SU-DHL-6 (cell line): Measurements from ENCODE around the gene ST8SIA2.

ENCODE experiments used
- CTCF ChIP-seq: fragments of 200-600 bp; sonication (generic); IDR thresholded peaks from one replicate; pipeline ENCODE4 v1.5.1; 2017; ENCODE audit warnings: antibody characterized with exemption, mild to moderate bottlenecking, low read length, moderate library complexity; ENCODE audit not compliant: insufficient read depth, poor library complexity, severe bottlenecking
- EZH2phosphoT487 ChIP-seq: fragments of 200-600 bp; sonication (generic), shearing (Covaris generic); conservative IDR thresholded peaks from 2 replicates; pipeline ENCODE4 v1.6.1; 2018; ENCODE audit warnings: mild to moderate bottlenecking, antibody characterized with exemption, low read length, moderate library complexity, mixed read lengths

GRCh38 chr15:92384381-92384780, 9.3 kb upstream of the ST8SIA2 start:
- no peak for TF ChIP-seq EZH2phosphoT487
- no peak for TF ChIP-seq CTCF
